GM12878 (cell line): Measurements from ENCODE around the gene CYP4A22. TPM values are rescaled to one million over a fixed set of nuclear protein-coding genes. Genes with fewer than 3 reads are reported as not detected.
"Not testable (repeated sequence)": the region's sequence is repeated elsewhere in the genome, so short reads cannot be mapped to it uniquely, and the experiment has no call there.

ENCODE experiments used
- ATAC-seq: fragments of 200-7000 bp; cut with Tn5 transposase; 3 replicates; pipeline ENCODE4 v1.9.1; 2020; ENCODE audit warnings: mild to moderate bottlenecking, moderate library complexity
- BruUV-seq: library from RNA; stranded (reverse); fragments of 400-500 nt; replicated peaks from 2 replicates; lab custom pipeline; 2021; lab: Mats Ljungman, UMichigan
- CTCF ChIA-PET: fragments of 300-600 bp; sonication (Branson Sonifier 250); formaldehyde crosslinking; extraction: SDS; loops from one replicate; lab custom pipeline; 2021; ENCODE audit warnings: inconsistent platforms; lab: Yijun Ruan, JAX
- POLR2A ChIA-PET: fragments of 350-600 bp; formaldehyde crosslinking; extraction: SDS; loops from one replicate; lab custom pipeline; 2021; ENCODE audit warnings: inconsistent platforms; lab: Charles Lee
- RAD21 ChIA-PET: fragments of 300-600 bp; sonication (Branson Sonifier 250); formaldehyde crosslinking; loops from one replicate; lab custom pipeline; 2023; ENCODE audit warnings: antibody characterized with exemption; ENCODE audit not compliant: unreplicated experiment; lab: Charles Lee
- SMC1A ChIA-PET: fragments of 300-600 bp; sonication (Branson Sonifier 250); formaldehyde crosslinking; loops from one replicate; lab custom pipeline; 2023; ENCODE audit not compliant: unreplicated experiment, uncharacterized antibody; lab: Charles Lee
- DNase-seq: peaks from one replicate; pipeline ENCODE4 v3.0.0-alpha.2; 2011; ENCODE audit warnings: low read depth, low spot score
- FAIRE-seq: peaks from 3 replicates; lab custom pipeline; 2011; peaks lifted over from hg19 to GRCh38; lab: Jason Lieb, UNC
- H2AFZ ChIP-seq: 2 replicates; pipeline ENCODE4 v1.6.0; 2011; ENCODE audit warnings: low read depth, low read length, control low read depth; ENCODE audit not compliant: control insufficient read depth
- H3K27ac ChIP-seq: 2 replicates; pipeline ENCODE4 v1.5.1; 2011; ENCODE audit warnings: control low read depth; ENCODE audit not compliant: control insufficient read depth, insufficient read depth
- H3K27me3 ChIP-seq, 2 experiments: replicated peaks in 1 of 2; 2 replicates each; pipeline versions ENCODE4 v1.6.0 to v1.6.1; 2011; ENCODE audit warnings: low read length in 1 of 2; ENCODE audit not compliant: control insufficient read depth in 2 of 2, insufficient read depth in 2 of 2
- H3K36me3 ChIP-seq, 2 experiments: 2 replicates each; pipeline ENCODE4 v1.5.1; 2011; ENCODE audit warnings: low read length in 1 of 2; ENCODE audit not compliant: control insufficient read depth in 2 of 2, insufficient read depth in 2 of 2
- H3K4me1 ChIP-seq: 2 replicates; pipeline ENCODE4 v1.6.1; 2011; ENCODE audit warnings: mild to moderate bottlenecking, low read length, moderate library complexity, mixed read lengths; ENCODE audit not compliant: control insufficient read depth, insufficient read depth
- H3K4me2 ChIP-seq: 2 replicates; pipeline ENCODE4 v1.6.0; 2011; ENCODE audit warnings: control low read depth; ENCODE audit not compliant: control insufficient read depth, insufficient read depth
- H3K4me3 ChIP-seq: fragments of 200-600 bp; sonication (generic); 2 replicates; pipeline ENCODE4 v1.5.1; 2016
- H3K79me2 ChIP-seq: 2 replicates; pipeline ENCODE4 v1.6.0; 2011; ENCODE audit warnings: low read length; ENCODE audit not compliant: control insufficient read depth, insufficient read depth
- H3K9ac ChIP-seq: 2 replicates; pipeline ENCODE4 v1.8.0; 2011; ENCODE audit warnings: low read length, control low read depth, mixed read lengths; ENCODE audit not compliant: control insufficient read depth, insufficient read depth
- H3K9me3 ChIP-seq: replicated peaks from 3 replicates; pipeline ENCODE4 v1.5.1; 2011; ENCODE audit warnings: mild to moderate bottlenecking, low read length; ENCODE audit not compliant: control insufficient read depth, insufficient read depth
- H4K20me1 ChIP-seq: 2 replicates; pipeline ENCODE4 v1.6.0; 2011; ENCODE audit not compliant: control insufficient read depth, insufficient read depth
- HDGF ChIP-seq: fragments of 450-650 bp; IDR thresholded peaks from 2 replicates; pipeline ENCODE4 v1.6.1; 2016; ENCODE audit warnings: antibody characterized with exemption
- JUNB ChIP-seq: IDR thresholded peaks from 2 replicates; pipeline ENCODE4 v1.6.1; 2016; ENCODE audit warnings: antibody characterized with exemption, mild to moderate bottlenecking
- KAT2A ChIP-seq: conservative IDR thresholded peaks from 2 replicates; pipeline ENCODE4 v1.6.1; 2011; ENCODE audit warnings: low read depth, low read length; ENCODE audit not compliant: control insufficient read depth
- PAX5 ChIP-seq: IDR thresholded peaks from 2 replicates; pipeline ENCODE4 v1.6.1; 2011; ENCODE audit warnings: low read depth, low read length, borderline replicate concordance
- SMARCA5 ChIP-seq: fragments of 450-650 bp; IDR thresholded peaks from 2 replicates; pipeline ENCODE4 v1.6.1; 2017; ENCODE audit warnings: mild to moderate bottlenecking
- SPI1 ChIP-seq: IDR thresholded peaks from 2 replicates; pipeline ENCODE4 v1.6.1; 2011; ENCODE audit warnings: low read depth, mild to moderate bottlenecking, low read length, moderate library complexity, borderline replicate concordance; ENCODE audit not compliant: insufficient read depth
- WGBS: methylation state at CpG from one replicate; pipeline ENCODE4 v1.1.6; 2016; ENCODE audit warnings: low lambda C conversion rate; ENCODE audit not compliant: insufficient replicate concordance, insufficient coverage; ENCODE audit errors: missing lambda C conversion rate; 5-methylcytosine and 5-hydroxymethylcytosine counted together
- in situ Hi-C: fragments of 300-500 bp; cut with MboI; formaldehyde crosslinking; loops from 9 replicates; pipeline ENCODE4 v1.14.3; 2018; ENCODE audit warnings: mixed read lengths
- intact Hi-C: fragments of 100-400 bp; cut with micrococcal nuclease; formaldehyde crosslinking; loops from one replicate; pipeline ENCODE4 v1.14.2; 2022; ENCODE audit not compliant: unreplicated experiment
- polyA plus RNA-seq, 11 experiments: library from polyadenylated mRNA; depleted of rRNA in 4 of 11; unstranded in 6 of 11; stranded (reverse) in 5 of 11; fragments of >200 nt; fragmentation: Nextera tagmentation in 4 of 11; fragmentation: Illumina TruSeq in 1 of 11; extraction: Ambion mirVana in 4 of 11; extraction: Trizol in 1 of 11; gene quantifications; 1 replicate in 1 of 11; 2 replicates in 10 of 11; pipeline versions ENCODE4 v1.2.1 to v1.2.3, GENCODE V29; 2011 to 2016; ENCODE audit warnings: inconsistent platforms in 2 of 11, missing spikeins in 2 of 11, low read depth in 1 of 11
- total RNA-seq, 4 experiments: library from RNA; depleted of rRNA in 3 of 4; stranded (reverse); fragments of >200 nt in 3 of 4; fragmentation: Illumina TruSeq in 1 of 4; extraction: Trizol in 1 of 4; gene quantifications; 2 replicates each; pipeline versions ENCODE4 v1.2.1 to v1.2.3, GENCODE V29; 2013 to 2021
- TF ChIP-seq, protein P1 (sequence below): IDR thresholded peaks from 2 replicates; pipeline ENCODE4 v1.6.1; 2012; ENCODE audit warnings: improper control_type of control experiment, low read depth, low read length; ENCODE audit not compliant: insufficient replicate concordance

CYP4A22 gene
- total and polyA plus RNA-seq, 10 of the 15 experiments (the other 5 are each of a cell fraction or from before 2014, with no cell fraction given), result not detected

DNA sequence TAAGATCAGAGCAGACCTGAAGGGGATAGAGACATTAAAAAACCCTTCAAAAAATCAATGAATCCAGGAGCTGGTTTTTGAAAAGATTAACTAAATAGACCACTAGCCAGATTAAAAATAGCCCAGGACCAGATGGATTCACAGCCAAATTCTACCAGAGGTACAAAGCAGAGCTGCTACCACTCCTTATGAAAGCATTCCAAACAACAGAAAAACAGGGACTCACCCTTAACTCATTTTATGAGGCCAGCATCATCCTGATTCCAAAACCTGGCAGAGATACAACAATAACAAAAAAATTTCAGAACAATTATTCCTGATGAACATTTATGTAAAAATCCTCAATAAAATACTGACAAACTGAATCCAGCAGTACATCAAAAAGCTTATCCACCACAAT lies 19.2 kb downstream of the CYP4A22 start:
- H3K79me2 ChIP-seq, intact Hi-C loops, SMC1A ChIA-PET, H3K4me1 ChIP-seq, CTCF ChIA-PET, ATAC-seq, BruUV-seq, H3K27me3 ChIP-seq, H2AFZ ChIP-seq, in situ Hi-C loops, H3K27ac ChIP-seq, H4K20me1 ChIP-seq, H3K4me2 ChIP-seq, FAIRE-seq, H3K9ac ChIP-seq, DNase-seq, POLR2A ChIA-PET, H3K9me3 ChIP-seq, H3K4me3 ChIP-seq, H3K36me3 ChIP-seq, RAD21 ChIA-PET: not testable (repeated sequence)

- POLR2A ChIA-PET, ATAC-seq: not testable (repeated sequence)
- WGBS, result 40% methylated on average over 3 of the region's 3 CpGs
These were observed 20.7 kb downstream of the CYP4A22 start for GRCh38 chr1:47157957-47158356.

GRCh38 chr1:47160716-47161115 lies 23.5 kb downstream of the CYP4A22 start:
- intact Hi-C loops, result no loop called here
- POLR2A ChIA-PET, result no interaction called here
- TF ChIP-seq SMARCA5, result no peak
- TF ChIP-seq, protein P1, sequence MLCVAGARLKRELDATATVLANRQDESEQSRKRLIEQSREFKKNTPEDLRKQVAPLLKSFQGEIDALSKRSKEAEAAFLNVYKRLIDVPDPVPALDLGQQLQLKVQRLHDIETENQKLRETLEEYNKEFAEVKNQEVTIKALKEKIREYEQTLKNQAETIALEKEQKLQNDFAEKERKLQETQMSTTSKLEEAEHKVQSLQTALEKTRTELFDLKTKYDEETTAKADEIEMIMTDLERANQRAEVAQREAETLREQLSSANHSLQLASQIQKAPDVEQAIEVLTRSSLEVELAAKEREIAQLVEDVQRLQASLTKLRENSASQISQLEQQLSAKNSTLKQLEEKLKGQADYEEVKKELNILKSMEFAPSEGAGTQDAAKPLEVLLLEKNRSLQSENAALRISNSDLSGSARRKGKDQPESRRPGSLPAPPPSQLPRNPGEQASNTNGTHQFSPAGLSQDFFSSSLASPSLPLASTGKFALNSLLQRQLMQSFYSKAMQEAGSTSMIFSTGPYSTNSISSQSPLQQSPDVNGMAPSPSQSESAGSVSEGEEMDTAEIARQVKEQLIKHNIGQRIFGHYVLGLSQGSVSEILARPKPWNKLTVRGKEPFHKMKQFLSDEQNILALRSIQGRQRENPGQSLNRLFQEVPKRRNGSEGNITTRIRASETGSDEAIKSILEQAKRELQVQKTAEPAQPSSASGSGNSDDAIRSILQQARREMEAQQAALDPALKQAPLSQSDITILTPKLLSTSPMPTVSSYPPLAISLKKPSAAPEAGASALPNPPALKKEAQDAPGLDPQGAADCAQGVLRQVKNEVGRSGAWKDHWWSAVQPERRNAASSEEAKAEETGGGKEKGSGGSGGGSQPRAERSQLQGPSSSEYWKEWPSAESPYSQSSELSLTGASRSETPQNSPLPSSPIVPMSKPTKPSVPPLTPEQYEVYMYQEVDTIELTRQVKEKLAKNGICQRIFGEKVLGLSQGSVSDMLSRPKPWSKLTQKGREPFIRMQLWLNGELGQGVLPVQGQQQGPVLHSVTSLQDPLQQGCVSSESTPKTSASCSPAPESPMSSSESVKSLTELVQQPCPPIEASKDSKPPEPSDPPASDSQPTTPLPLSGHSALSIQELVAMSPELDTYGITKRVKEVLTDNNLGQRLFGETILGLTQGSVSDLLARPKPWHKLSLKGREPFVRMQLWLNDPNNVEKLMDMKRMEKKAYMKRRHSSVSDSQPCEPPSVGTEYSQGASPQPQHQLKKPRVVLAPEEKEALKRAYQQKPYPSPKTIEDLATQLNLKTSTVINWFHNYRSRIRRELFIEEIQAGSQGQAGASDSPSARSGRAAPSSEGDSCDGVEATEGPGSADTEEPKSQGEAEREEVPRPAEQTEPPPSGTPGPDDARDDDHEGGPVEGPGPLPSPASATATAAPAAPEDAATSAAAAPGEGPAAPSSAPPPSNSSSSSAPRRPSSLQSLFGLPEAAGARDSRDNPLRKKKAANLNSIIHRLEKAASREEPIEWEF, result no peak
- no peak for TF ChIP-seq HDGF
- no peak for TF ChIP-seq PAX5
- TF ChIP-seq KAT2A, result no peak
- no peak for TF ChIP-seq SPI1
- no peak for TF ChIP-seq JUNB

More at GRCh38 chr1:47157957-47158356, 20.7 kb downstream of the CYP4A22 start:
- H3K4me2 ChIP-seq, BruUV-seq, H3K79me2 ChIP-seq, RAD21 ChIA-PET, H3K4me1 ChIP-seq, H4K20me1 ChIP-seq, H3K9ac ChIP-seq, FAIRE-seq, DNase-seq, SMC1A ChIA-PET, CTCF ChIA-PET, H3K27me3 ChIP-seq, H3K4me3 ChIP-seq, intact Hi-C loops, H3K36me3 ChIP-seq, H3K27ac ChIP-seq, in situ Hi-C loops, H2AFZ ChIP-seq, H3K9me3 ChIP-seq: not testable (repeated sequence)

More at GRCh38 chr1:47160716-47161115, 23.5 kb downstream of the CYP4A22 start:
- Histone ChIP-seq H3K4me1 (no peaks in the 10 kb centered on the region), H2AFZ (no peak overlapping the region), H4K20me1 (no peaks in the 10 kb centered on the region), H3K9me3 (no peaks in the 10 kb centered on the region), H3K4me3 (no peak overlapping the region), H3K27ac (no peak overlapping the region), H3K36me3 (no peaks in the 10 kb centered on the region), H3K9ac (no peak overlapping the region), H3K27me3 (no peaks in the 10 kb centered on the region), H3K4me2 (no peak overlapping the region), H3K79me2 (no peaks in the 10 kb centered on the region)
- ATAC-seq (no peak), DNase-seq (no peak), FAIRE-seq (no peak)
- ChIA-PET SMC1A (no interaction called here), CTCF (no interaction called here), RAD21 (no interaction called here)
- no TSS peak for BruUV-seq
- in situ Hi-C loops, result no loop called here
